HL-60 (cell line): ENCODE results near the gene CD300LG.

ENCODE experiments used
- POLR2AphosphoS5 ChIP-seq: IDR thresholded peaks from 2 replicates; pipeline ENCODE4 v1.6.1; 2012; ENCODE audit warnings: low read depth
- TF ChIP-seq, protein P1 (sequence below): IDR thresholded peaks from one replicate; pipeline ENCODE4 v1.5.1; 2011; ENCODE audit warnings: low read length, control low read depth, inconsistent platforms; ENCODE audit not compliant: insufficient read depth

DNA sequence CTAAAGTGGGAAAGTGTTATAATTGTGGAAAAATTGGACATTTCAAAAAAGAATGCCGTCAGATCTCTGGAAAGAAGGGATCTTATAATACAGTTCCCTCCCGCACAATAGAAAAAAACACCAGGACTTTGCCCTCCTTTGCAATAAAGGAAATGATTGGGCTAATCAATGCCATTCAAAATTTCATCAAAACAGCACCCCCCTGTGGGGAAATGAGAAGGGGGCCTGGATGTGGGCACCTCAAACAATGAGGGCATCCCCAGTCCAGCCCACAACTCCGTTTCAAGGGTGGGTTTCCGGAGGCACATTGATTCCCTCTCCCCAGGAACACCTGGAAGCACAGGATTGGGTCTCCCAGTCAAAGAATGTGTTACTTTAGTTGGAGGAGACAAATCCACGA is 26.1 kb downstream of the CD300LG start:
- TF ChIP-seq, protein P1, sequence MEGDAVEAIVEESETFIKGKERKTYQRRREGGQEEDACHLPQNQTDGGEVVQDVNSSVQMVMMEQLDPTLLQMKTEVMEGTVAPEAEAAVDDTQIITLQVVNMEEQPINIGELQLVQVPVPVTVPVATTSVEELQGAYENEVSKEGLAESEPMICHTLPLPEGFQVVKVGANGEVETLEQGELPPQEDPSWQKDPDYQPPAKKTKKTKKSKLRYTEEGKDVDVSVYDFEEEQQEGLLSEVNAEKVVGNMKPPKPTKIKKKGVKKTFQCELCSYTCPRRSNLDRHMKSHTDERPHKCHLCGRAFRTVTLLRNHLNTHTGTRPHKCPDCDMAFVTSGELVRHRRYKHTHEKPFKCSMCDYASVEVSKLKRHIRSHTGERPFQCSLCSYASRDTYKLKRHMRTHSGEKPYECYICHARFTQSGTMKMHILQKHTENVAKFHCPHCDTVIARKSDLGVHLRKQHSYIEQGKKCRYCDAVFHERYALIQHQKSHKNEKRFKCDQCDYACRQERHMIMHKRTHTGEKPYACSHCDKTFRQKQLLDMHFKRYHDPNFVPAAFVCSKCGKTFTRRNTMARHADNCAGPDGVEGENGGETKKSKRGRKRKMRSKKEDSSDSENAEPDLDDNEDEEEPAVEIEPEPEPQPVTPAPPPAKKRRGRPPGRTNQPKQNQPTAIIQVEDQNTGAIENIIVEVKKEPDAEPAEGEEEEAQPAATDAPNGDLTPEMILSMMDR, result no peak
- TF ChIP-seq POLR2AphosphoS5, result no peak
